SH-SY5Y (cell line): Measurements from ENCODE around the gene VWF.

Source experiments
- GATA2 ChIP-seq: IDR thresholded peaks from 2 replicates; pipeline ENCODE4 v1.6.1; 2011; ENCODE audit warnings: mild to moderate bottlenecking, low read depth, low read length
- GATA3 ChIP-seq: IDR thresholded peaks from 2 replicates; pipeline ENCODE4 v1.6.1; 2011; ENCODE audit warnings: low read depth, mild to moderate bottlenecking, low read length, moderate library complexity

GRCh38 chr12:6112004-6112403 lies 12.5 kb downstream of the VWF start:
- TF ChIP-seq GATA2 (0 out of 2 replicates have a peak, but pooled peaks have one; percentile 27), GATA3 (no peak)
